ENCODE measurements around the gene GPER1.

GRCh38 chr7:1053816-1054370 lies 34.0 kb upstream of the GPER1 start:
- no peak for TF ChIP-seq CTCF (IDR thresholded peaks at IDR 0.05; ENCODE audit: low read depth, low read length, poor library complexity, severe bottlenecking)
- TF ChIP-seq EZH2phosphoT487 (IDR thresholded peaks at IDR 0.05; ENCODE audit: borderline replicate concordance, low read length) = no peak
